Skeletal muscle tissue (tissue), 4 donors: ENCODE data around the gene PSMB8. TPM values are rescaled to one million over a fixed set of nuclear protein-coding genes. Genes with fewer than 3 reads are reported as not detected.
"Not testable (repeated sequence)": the region's sequence is repeated elsewhere in the genome, so short reads cannot be mapped to it uniquely, and the experiment has no call there.

Experiments used
- H3K27ac ChIP-seq: one replicate; pipeline ENCODE4 v1.7.0; 2013; ENCODE audit warnings: mild to moderate bottlenecking, low read depth, low read length, inconsistent platforms
- H3K27me3 ChIP-seq, 3 donors: one replicate each; pipeline ENCODE4 v1.7.0; 2013; ENCODE audit warnings: low read length in 3 of 3; ENCODE audit not compliant: control insufficient read depth in 3 of 3, insufficient read depth in 3 of 3
- H3K36me3 ChIP-seq, 3 donors: one replicate each; pipeline ENCODE4 v1.7.0; 2013; ENCODE audit warnings: low read length in 3 of 3; ENCODE audit not compliant: control insufficient read depth in 3 of 3, insufficient read depth in 3 of 3
- H3K4me1 ChIP-seq, 3 donors: one replicate each; pipeline ENCODE4 v1.7.0; 2013; ENCODE audit warnings: low read length in 3 of 3, mild to moderate bottlenecking in 3 of 3; ENCODE audit not compliant: control insufficient read depth in 3 of 3, insufficient read depth in 3 of 3
- H3K4me3 ChIP-seq, 3 donors: one replicate each; pipeline ENCODE4 v1.7.0; 2013; ENCODE audit warnings: low read length in 3 of 3
- H3K9ac ChIP-seq, 3 donors: one replicate each; pipeline ENCODE4 v1.7.0; 2013; ENCODE audit warnings: low read length in 3 of 3, mild to moderate bottlenecking in 3 of 3, moderate library complexity in 2 of 3, low read depth in 1 of 3
- H3K9me3 ChIP-seq, 3 donors: one replicate each; pipeline ENCODE4 v1.7.0; 2013; ENCODE audit warnings: low read length in 3 of 3; ENCODE audit not compliant: control insufficient read depth in 3 of 3
- total RNA-seq: library from RNA; depleted of rRNA; stranded (reverse); fragments of >200 nt; gene quantifications from one replicate; pipeline ENCODE4 v1.2.3, GENCODE V29; 2014
- donor health status: Osteomylitis.

The PSMB8 gene
- total RNA-seq, 1 donor from 2014 or later: 18.8 TPM

- H3K9me3 ChIP-seq: no peaks in the 10 kb centered on the region
- peaks cover 7 to 23% (median 11%) of the 10 kb centered on the region in 3 donors for H3K27me3 ChIP-seq
Measured at GRCh38 chr6:32807020-32807580, 36.7 kb downstream of the PSMB8 start.

GRCh38 chr6:32805404-32805803 is 38.4 kb downstream of the PSMB8 start:
- H3K27ac ChIP-seq, H3K36me3 ChIP-seq, H3K9me3 ChIP-seq, H3K4me1 ChIP-seq, H3K9ac ChIP-seq, H3K4me3 ChIP-seq: not testable (repeated sequence)
- H3K27me3 ChIP-seq: peaks cover 11 to 23% (median 11%) of the 10 kb centered on the region in 3 donors

More at GRCh38 chr6:32807020-32807580, 36.7 kb downstream of the PSMB8 start:
- no peaks in the 10 kb centered on the region for H3K36me3 ChIP-seq
- no peaks in the 10 kb centered on the region for H3K4me1 ChIP-seq
- no peak overlapping the region for H3K9ac ChIP-seq
- no peak overlapping the region for H3K27ac ChIP-seq
- no peak overlapping the region for H3K4me3 ChIP-seq

GRCh38 chr6:32803416-32803815 is 40.4 kb downstream of the PSMB8 start:
- Histone ChIP-seq H3K4me1 (no peaks in the 10 kb centered on the region), H3K27ac (no peak overlapping the region), H3K9ac (no peak overlapping the region), H3K4me3 (no peak overlapping the region), H3K9me3 (no peaks in the 10 kb centered on the region), H3K36me3 (no peaks in the 10 kb centered on the region), H3K27me3 (peaks cover 16 to 33% (median 21%) of the 10 kb centered on the region in 3 donors)

- H3K4me1 ChIP-seq: peaks cover 0 to 8% (median 4%) of the 10 kb centered on the region in 3 donors
Measured at GRCh38 chr6:32799740-32800139, 44.1 kb downstream of the PSMB8 start.

GRCh38 chr6:32799168-32799567 is 44.7 kb downstream of the PSMB8 start:
- H3K9ac ChIP-seq: no peak overlapping the region
- peaks cover 9 to 37% (median 26%) of the 10 kb centered on the region in 3 donors for H3K27me3 ChIP-seq
- no peaks in the 10 kb centered on the region for H3K9me3 ChIP-seq
- no peaks in the 10 kb centered on the region for H3K36me3 ChIP-seq
- H3K27ac ChIP-seq: no peak overlapping the region
- peaks cover 0 to 8% (median 4%) of the 10 kb centered on the region in 3 donors for H3K4me1 ChIP-seq
- H3K4me3 ChIP-seq: no peak overlapping the region

More at GRCh38 chr6:32799740-32800139, 44.1 kb downstream of the PSMB8 start:
- Histone ChIP-seq H3K36me3 (no peaks in the 10 kb centered on the region), H3K9ac (no peak overlapping the region), H3K27ac (no peak overlapping the region), H3K4me3 (no peak overlapping the region), H3K27me3 (peaks cover 8 to 33% (median 21%) of the 10 kb centered on the region in 3 donors), H3K9me3 (no peaks in the 10 kb centered on the region)

GRCh38 chr6:32796848-32797776 is 46.7 kb downstream of the PSMB8 start:
- H3K27me3 ChIP-seq: peaks cover 9 to 46% (median 32%) of the 10 kb centered on the region in 3 donors
- peak overlapping the region; percentile 34 to 63 (median 44) for H3K9ac ChIP-seq
- H3K9me3 ChIP-seq: no peaks in the 10 kb centered on the region
- no peaks in the 10 kb centered on the region for H3K36me3 ChIP-seq
- peaks cover 0 to 8% (median 4%) of the 10 kb centered on the region in 3 donors for H3K4me1 ChIP-seq
- peak overlapping the region; percentile 18 to 68 (median 55) for H3K4me3 ChIP-seq
- no peak overlapping the region for H3K27ac ChIP-seq

GRCh38 chr6:32794510-32794909 is 49.3 kb downstream of the PSMB8 start:
- H3K9ac ChIP-seq: no peak overlapping the region
- H3K27ac ChIP-seq: no peak overlapping the region
- H3K9me3 ChIP-seq: no peaks in the 10 kb centered on the region
- H3K36me3 ChIP-seq: no peaks in the 10 kb centered on the region
- no peak overlapping the region for H3K4me3 ChIP-seq
- H3K4me1 ChIP-seq: peaks cover 0 to 8% (median 4%) of the 10 kb centered on the region in 3 donors
- peaks cover 9 to 42% (median 40%) of the 10 kb centered on the region in 3 donors for H3K27me3 ChIP-seq

- Histone ChIP-seq H3K27me3 (peaks cover 9 to 35% (median 35%) of the 10 kb centered on the region in 3 donors), H3K27ac (no peak overlapping the region), H3K9me3 (no peaks in the 10 kb centered on the region), H3K9ac (no peak overlapping the region), H3K36me3 (no peaks in the 10 kb centered on the region), H3K4me1 (peaks cover 0 to 8% (median 4%) of the 10 kb centered on the region in 3 donors), H3K4me3 (no peak overlapping the region)
Measured at GRCh38 chr6:32792901-32793435, 50.9 kb downstream of the PSMB8 start.
